B cell (primary cell): ENCODE results near the gene BEST1. TPM values are rescaled to one million over a fixed set of nuclear protein-coding genes. Genes with fewer than 3 reads are reported as not detected.

Experiments
- ATAC-seq: fragments of 200-7000 bp; cut with Tn5 transposase; one replicate; pipeline ENCODE4 v1.10.0; 2021; ENCODE audit warnings: low read depth, mild to moderate bottlenecking, moderate number of reproducible peaks, moderate library complexity
- CTCF ChIA-PET: fragments of 350-600 bp; sonication (Branson Sonifier 250); formaldehyde crosslinking; loops from one replicate; lab custom pipeline; 2021; ENCODE audit warnings: antibody characterized with exemption, inconsistent platforms; lab: Charles Lee
- POLR2A ChIA-PET: fragments of 350-600 bp; sonication (Branson Sonifier 250); formaldehyde crosslinking; loops from one replicate; lab custom pipeline; 2021; ENCODE audit warnings: antibody characterized with exemption; lab: Charles Lee
- DNase-seq: peaks from one replicate; pipeline ENCODE4 v3.0.0; 2013
- H2AFZ ChIP-seq: 2 replicates; pipeline ENCODE4 v1.6.1; 2012; ENCODE audit warnings: mild to moderate bottlenecking, low read depth, low read length; ENCODE audit not compliant: insufficient read depth, poor library complexity, severe bottlenecking
- H3K27ac ChIP-seq, 2 donors: 1 replicate in 1 of 2; 2 replicates in 1 of 2; pipeline ENCODE4 v1.5.1; 2012 to 2013; ENCODE audit warnings: low read length in 2 of 2, mild to moderate bottlenecking in 2 of 2, moderate library complexity in 1 of 2
- H3K27me3 ChIP-seq, 4 experiments: fragments of 200-600 bp in 1 of 4; sonication (generic) in 1 of 4; replicated peaks in 1 of 4; 1 replicate in 2 of 4; 2 replicates in 2 of 4; pipeline versions ENCODE4 v1.6.1 to v1.7.0; 2013 to 2016; ENCODE audit warnings: low read length in 3 of 4, mild to moderate bottlenecking in 2 of 4, mixed read lengths in 1 of 4, moderate library complexity in 1 of 4; ENCODE audit not compliant: insufficient read depth in 4 of 4, control insufficient read depth in 3 of 4; ENCODE audit errors: control extremely low read depth in 1 of 4
- H3K36me3 ChIP-seq, 2 experiments: replicated peaks in 1 of 2; 1 replicate in 1 of 2; 2 replicates in 1 of 2; pipeline versions ENCODE4 v1.6.1 to v1.7.1; 2013; ENCODE audit warnings: low read length in 1 of 2; ENCODE audit not compliant: insufficient read depth in 2 of 2, control insufficient read depth in 1 of 2; ENCODE audit errors: control extremely low read depth in 1 of 2, extremely low read depth in 1 of 2
- H3K4me1 ChIP-seq, 2 donors: fragments of 200-600 bp in 1 of 2; sonication (generic) in 1 of 2; 1 replicate in 1 of 2; 2 replicates in 1 of 2; pipeline versions ENCODE4 v1.5.1 to v1.6.1; 2013 to 2017; ENCODE audit warnings: low read length in 2 of 2; ENCODE audit not compliant: control insufficient read depth in 2 of 2, insufficient read depth in 2 of 2
- H3K4me2 ChIP-seq: replicated peaks from 2 replicates; pipeline ENCODE3; 2012; ENCODE audit warnings: mild to moderate bottlenecking, low read depth, low read length; ENCODE audit not compliant: poor library complexity, severe bottlenecking
- H3K4me3 ChIP-seq, 5 experiments: fragments of 200-600 bp in 1 of 5; sonication (generic) in 1 of 5; 1 replicate in 3 of 5; 2 replicates in 2 of 5; pipeline versions ENCODE4 v1.5.1 to v1.7.0; 2011 to 2016; ENCODE audit warnings: low read length in 4 of 5, mild to moderate bottlenecking in 4 of 5, low read depth in 2 of 5, control low read depth in 1 of 5, moderate library complexity in 1 of 5; ENCODE audit not compliant: insufficient read depth in 1 of 5; ENCODE audit errors: control extremely low read depth in 1 of 5, extremely low read depth in 1 of 5
- H3K79me2 ChIP-seq: fragments of 200-600 bp; sonication (generic); one replicate; pipeline ENCODE4 v1.6.0; 2016; ENCODE audit warnings: low read length; ENCODE audit not compliant: control insufficient read depth, insufficient read depth
- H3K9ac ChIP-seq: fragments of 200-600 bp; sonication (generic); 2 replicates; pipeline ENCODE4 v1.6.1; 2017; ENCODE audit warnings: mild to moderate bottlenecking, low read length, moderate library complexity
- H3K9me3 ChIP-seq, 3 donors: one replicate each; pipeline versions ENCODE4 v1.6.1 to v1.7.1; 2013; ENCODE audit warnings: low read length in 2 of 3; ENCODE audit not compliant: control insufficient read depth in 2 of 3, insufficient read depth in 1 of 3; ENCODE audit errors: control extremely low read depth in 1 of 3
- H4K20me1 ChIP-seq: 2 replicates; pipeline ENCODE4 v1.6.0; 2012; ENCODE audit warnings: mild to moderate bottlenecking, low read length; ENCODE audit not compliant: insufficient read depth, control insufficient read depth, poor library complexity, severe bottlenecking
- H3K27ac Mint-ChIP-seq: one replicate; pipeline ENCODE4 v1.8.0; 2021; ENCODE audit warnings: mixed read lengths
- H3K27me3 Mint-ChIP-seq: one replicate; pipeline ENCODE4 v1.8.0; 2021; ENCODE audit warnings: mixed read lengths
- H3K4me1 Mint-ChIP-seq: one replicate; pipeline ENCODE4 v1.8.0; 2021; ENCODE audit warnings: mixed read lengths
- H3K4me3 Mint-ChIP-seq: one replicate; pipeline ENCODE4 v1.8.0; 2021; ENCODE audit warnings: mixed read lengths
- H3K9me3 Mint-ChIP-seq: one replicate; pipeline ENCODE4 v1.8.0; 2022; ENCODE audit warnings: mixed read lengths; ENCODE audit not compliant: insufficient read depth
- CTCF ChIP-seq: fragments of 200-600 bp; IDR thresholded peaks from one replicate; pipeline ENCODE4 v1.8.0; 2022; ENCODE audit warnings: antibody characterized with exemption, mild to moderate bottlenecking
- EZH2 ChIP-seq: IDR thresholded peaks from 2 replicates; pipeline ENCODE4 v1.6.1; 2012; ENCODE audit warnings: borderline replicate concordance, low read depth, mild to moderate bottlenecking, moderate library complexity, low read length; ENCODE audit not compliant: insufficient read depth, poor library complexity, severe bottlenecking
- WGBS: methylation state at CpG from one replicate; pipeline ENCODE4 v1.1.5; 2013; ENCODE audit warnings: missing lambda C conversion rate; ENCODE audit not compliant: insufficient coverage; 5-methylcytosine and 5-hydroxymethylcytosine counted together
- intact Hi-C: fragments of 100-400 bp; cut with micrococcal nuclease; formaldehyde crosslinking; loops from one replicate; pipeline ENCODE4 v1.10.0; 2022
- polyA plus RNA-seq: library from polyadenylated mRNA; depleted of rRNA; stranded (reverse); fragments of >200 nt; gene quantifications from 2 replicates; pipeline ENCODE4 v1.2.3, GENCODE V29; 2012
- total RNA-seq, 2 donors: library from RNA; stranded (reverse); fragments of 120-200 nt in 1 of 2; gene quantifications; 1 replicate in 1 of 2; 2 replicates in 1 of 2; pipeline versions ENCODE4 v1.2.3 to v1.2.4, GENCODE V29; 2013 to 2022

BEST1 gene
- total and polyA plus RNA-seq, 2 donors (not counting 1 experiment from before 2014, with no cell fraction given): 0.07 to 0.99 TPM

GRCh38 chr11:61978703-61979661, 28.8 kb downstream of the BEST1 start:
- Histone ChIP-seq H3K27me3 (no peaks in the 10 kb centered on the region), H3K9me3 (no peaks in the 10 kb centered on the region), H3K9ac (no peak overlapping the region), H3K36me3 (no peaks in the 10 kb centered on the region), H4K20me1 (no peaks in the 10 kb centered on the region), H3K4me3 (no peak overlapping the region), H3K4me1 (peaks cover 4 to 6% of the 10 kb centered on the region in 2 donors), H3K79me2 (peaks cover 4% of the 10 kb centered on the region), H3K4me2 (no peak overlapping the region), H2AFZ (no peak overlapping the region), H3K27ac (no peak overlapping the region)
- peaks cover 6% of the 10 kb centered on the region for H3K4me1 Mint-ChIP-seq
- no peak for TF ChIP-seq EZH2
- TF ChIP-seq CTCF: no peak
- H3K27me3 Mint-ChIP-seq: no peaks in the 10 kb centered on the region
- no peak overlapping the region for H3K27ac Mint-ChIP-seq
- DNase-seq (no peak), ATAC-seq (no peak)
- no peaks in the 10 kb centered on the region for H3K9me3 Mint-ChIP-seq
- H3K4me3 Mint-ChIP-seq: no peak overlapping the region
- intact Hi-C loops: no loop called here
- ChIA-PET CTCF (interaction anchor here (0.8 to 2.0 kb wide), 5 partner anchors 9 to 129 kb away, joined by 3 to 7 read pairs (median 4); no protein-coding TSS in a partner anchor), POLR2A (no interaction called here)
- WGBS: 77% methylated on average over 14 of the region's 17 CpGs
